Liver (tissue), 3 donors: Measurements from ENCODE around the gene MRTFB.

Source experiments
- CTCF ChIP-seq: fragments of 150-350 bp; IDR thresholded peaks from 2 replicates; pipeline ENCODE4 v1.5.1; 2017; ENCODE audit warnings: improper control_type of control experiment, low read depth, low read length; ENCODE audit not compliant: missing input control
- EGR1 ChIP-seq, 2 donors: IDR thresholded peaks; 2 replicates each; pipeline ENCODE4 v1.6.1; 2016 to 2018; ENCODE audit warnings: antibody characterized with exemption in 2 of 2, low read depth in 2 of 2
- FOXA1 ChIP-seq: IDR thresholded peaks from 2 replicates; pipeline ENCODE4 v1.6.1; 2016; ENCODE audit warnings: antibody characterized with exemption
- HNF4G ChIP-seq: IDR thresholded peaks from 2 replicates; pipeline ENCODE4 v1.6.1; 2016; ENCODE audit warnings: antibody characterized with exemption
- JUND ChIP-seq, 2 donors: IDR thresholded peaks; 2 replicates each; pipeline ENCODE4 v1.6.1; 2016; ENCODE audit warnings: antibody characterized with exemption in 2 of 2
- RAD21 ChIP-seq, 2 donors: IDR thresholded peaks; 2 replicates each; pipeline ENCODE4 v1.6.1; 2016; ENCODE audit warnings: antibody characterized with exemption in 2 of 2, mild to moderate bottlenecking in 2 of 2
- REST ChIP-seq: IDR thresholded peaks from 2 replicates; pipeline ENCODE4 v1.6.1; 2016; ENCODE audit warnings: antibody characterized with exemption, mild to moderate bottlenecking
- RXRA ChIP-seq, 2 donors: IDR thresholded peaks; 2 replicates each; pipeline ENCODE4 v1.6.1; 2017 to 2018; ENCODE audit warnings: antibody characterized with exemption in 2 of 2, mild to moderate bottlenecking in 1 of 2
- SP1 ChIP-seq: IDR thresholded peaks from 2 replicates; pipeline ENCODE4 v1.6.1; 2018; ENCODE audit warnings: antibody characterized with exemption, mild to moderate bottlenecking
- YY1 ChIP-seq: IDR thresholded peaks from 2 replicates; pipeline ENCODE4 v1.6.1; 2016; ENCODE audit warnings: antibody characterized with exemption, mild to moderate bottlenecking
- TF ChIP-seq, protein P1 (sequence below): IDR thresholded peaks from 2 replicates; pipeline ENCODE4 v1.6.1; 2016; ENCODE audit warnings: antibody characterized with exemption
- TF ChIP-seq, protein P2 (sequence below): IDR thresholded peaks from 2 replicates; pipeline ENCODE4 v1.6.1; 2016; ENCODE audit warnings: antibody characterized with exemption
- donor health status: healthy.
- donor health status: healthy.

DNA sequence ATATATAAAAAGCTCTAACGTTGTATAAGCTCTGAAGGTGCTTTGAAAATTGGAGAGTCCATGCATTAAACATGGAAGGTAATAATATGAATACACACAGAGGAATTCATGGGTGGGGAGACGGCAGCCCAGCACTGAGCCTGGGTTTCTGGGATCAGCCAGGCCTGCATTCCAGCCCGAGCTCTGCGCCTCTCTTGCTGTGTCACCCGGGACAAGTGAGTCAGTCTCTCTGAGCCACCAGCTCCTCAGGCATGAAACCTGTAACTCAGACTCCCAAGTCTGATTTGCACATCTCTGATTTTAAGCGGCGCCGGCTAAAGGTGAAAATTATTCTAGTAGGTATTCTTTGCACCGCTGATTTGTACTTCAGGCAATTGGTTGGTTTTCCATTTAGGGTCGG is 238.8 kb downstream of the MRTFB start:
- TF ChIP-seq CTCF (no peak), YY1 (no peak), SP1 (no peak), JUND (IDR thresholded peaks at IDR 0.05) (no peak), HNF4G (no peak), RAD21 (IDR thresholded peaks at IDR 0.05) (no peak), REST (no peak), EGR1 (IDR thresholded peaks at IDR 0.05; ENCODE audit: low read depth in 2 of 2) (no peak), FOXA1 (no peak), RXRA (IDR thresholded peaks at IDR 0.05) (no peak)
- TF ChIP-seq, protein P1, sequence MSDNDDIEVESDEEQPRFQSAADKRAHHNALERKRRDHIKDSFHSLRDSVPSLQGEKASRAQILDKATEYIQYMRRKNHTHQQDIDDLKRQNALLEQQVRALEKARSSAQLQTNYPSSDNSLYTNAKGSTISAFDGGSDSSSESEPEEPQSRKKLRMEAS = no peak
- TF ChIP-seq, protein P2, sequence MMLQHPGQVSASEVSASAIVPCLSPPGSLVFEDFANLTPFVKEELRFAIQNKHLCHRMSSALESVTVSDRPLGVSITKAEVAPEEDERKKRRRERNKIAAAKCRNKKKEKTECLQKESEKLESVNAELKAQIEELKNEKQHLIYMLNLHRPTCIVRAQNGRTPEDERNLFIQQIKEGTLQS = no peak
